Stimulated activated CD8-positive, alpha-beta memory T cell treated with anti-CD3 and anti-CD28 coated beads, Interleukin-7, amount 100 ng/mL, for 48 hours (primary cell): ENCODE results near the gene GSPT1.
A peak's percentile ranks its signal among the peaks of the same experiment; 100 is the strongest.
"Not testable (repeated sequence)": the region's sequence is repeated elsewhere in the genome, so short reads cannot be mapped to it uniquely, and the experiment has no call there.

Source experiments
- DNase-seq, 2 donors: peaks; one replicate each; pipeline ENCODE4 v3.0.0-alpha.2; 2020; ENCODE audit warnings: low read depth in 1 of 2; ENCODE audit errors: extremely low read depth in 1 of 2

The GSPT1 gene

GRCh38 chr16:11915644-11916523 lies at the start of gene GSPT1:
Gene GSPT1 (minus strand): TSS chr16:11915956. CDS start chr16:11915720, 236 bp downstream.
- DNase-seq: peak; percentile 99 to 100

- DNase-seq: no peak
Measured at GRCh38 chr16:11964761-11965551, 49.2 kb upstream of the GSPT1 start, which contains the start of gene TNFRSF17. Gene TNFRSF17 (plus strand): TSS chr16:11965210. CDS start chr16:11965325, 115 bp downstream.

DNA sequence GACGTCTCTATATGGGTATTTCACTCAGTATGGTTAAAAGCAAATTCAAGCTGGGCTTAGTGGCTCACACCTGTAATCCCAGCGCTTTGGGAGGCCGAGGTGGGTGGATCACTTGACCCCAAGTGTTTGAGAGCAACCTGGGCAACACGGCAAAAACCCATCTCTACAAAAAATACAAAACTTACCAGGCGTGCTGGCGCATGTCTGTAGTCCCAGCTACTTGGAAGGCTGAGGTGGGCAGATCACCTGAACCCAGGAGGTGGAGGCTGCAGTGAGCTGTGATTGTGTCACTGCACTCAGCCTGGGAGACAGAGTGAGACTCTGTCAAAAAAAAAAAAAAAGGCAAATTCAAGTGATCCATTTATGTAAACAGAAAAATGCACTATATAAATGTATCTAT lies 48.0 kb upstream of the GSPT1 start:
- no peak for DNase-seq

GRCh38 chr16:11962978-11963377 lies 47.2 kb upstream of the GSPT1 start:
- not testable (repeated sequence) for DNase-seq

DNA sequence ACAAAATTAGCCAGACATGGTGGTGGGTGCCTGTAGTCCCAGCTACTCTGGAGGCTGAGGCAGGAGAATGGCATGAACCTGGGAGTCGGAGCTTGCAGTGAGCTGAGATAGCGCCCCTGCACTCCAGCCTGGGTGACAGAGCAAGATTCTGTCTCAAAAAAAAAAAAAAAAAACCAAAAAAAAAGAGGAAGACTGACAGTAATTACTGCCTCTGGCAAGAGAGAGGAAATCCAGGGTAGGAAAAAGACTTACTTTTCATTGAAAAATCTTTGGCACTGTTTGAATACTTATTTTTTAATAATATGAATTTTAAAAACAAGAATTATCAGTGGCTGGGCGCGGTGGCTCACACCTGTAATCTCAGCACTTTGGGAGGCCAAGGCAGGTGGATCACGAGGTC lies 46.7 kb upstream of the GSPT1 start:
- DNase-seq: not testable (repeated sequence)

DNA sequence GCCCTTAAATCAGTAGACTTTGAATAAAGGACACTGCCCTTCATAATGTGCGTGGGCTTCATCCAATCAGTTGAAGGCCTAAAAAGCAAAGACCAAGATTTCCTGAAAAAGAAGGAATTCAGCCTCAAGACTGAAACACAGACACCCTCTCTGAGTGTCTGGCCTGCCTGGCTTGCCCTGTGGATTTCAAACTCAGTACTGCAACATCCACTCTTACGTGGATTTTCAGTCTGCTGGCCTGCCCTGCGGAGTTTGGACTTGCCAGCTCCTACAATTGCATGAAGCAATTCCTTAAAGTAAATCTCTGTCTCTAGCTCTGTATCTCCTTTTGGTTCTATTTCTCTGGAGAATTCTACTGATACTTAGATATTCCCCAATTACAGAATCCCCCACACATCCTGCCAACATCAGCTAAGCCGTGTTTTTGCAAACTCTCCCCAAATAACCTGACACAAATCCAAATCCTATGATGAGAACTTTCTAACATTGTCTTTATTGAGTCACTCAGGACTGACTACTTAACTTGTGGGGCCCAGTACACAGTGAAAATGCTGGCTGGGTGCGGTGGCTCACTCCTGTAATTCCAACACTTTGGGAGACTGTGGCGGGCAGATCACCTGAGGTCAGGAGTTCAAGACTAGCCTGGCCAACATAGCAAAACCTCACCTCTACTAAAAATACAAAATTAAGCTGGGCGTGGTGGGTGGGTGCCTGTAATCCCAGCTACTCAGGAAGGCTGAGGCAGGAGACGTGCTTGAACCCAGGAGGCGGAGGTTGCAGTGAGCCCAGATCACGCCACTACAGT lies 42.0 kb upstream of the GSPT1 start:
- no peak for DNase-seq

DNA sequence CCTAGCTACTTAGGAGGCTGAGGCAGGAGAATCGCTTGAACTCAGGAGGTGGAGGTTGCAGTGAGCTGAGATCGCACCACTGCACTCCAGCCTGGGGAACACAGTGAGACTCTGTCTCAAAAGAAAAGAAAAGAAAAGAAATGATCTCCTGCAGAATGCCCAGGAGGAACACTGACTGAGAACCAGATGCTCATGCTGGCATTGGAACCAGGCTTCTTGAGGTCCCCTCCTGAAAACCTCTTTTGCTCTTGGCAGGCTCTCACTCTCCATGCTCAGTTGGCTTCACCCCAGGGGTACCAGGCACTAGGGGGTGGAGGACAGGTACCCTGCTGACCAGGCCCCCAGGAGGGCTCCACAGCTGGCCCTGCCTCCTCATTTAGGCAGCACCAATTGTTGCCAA lies 40.8 kb upstream of the GSPT1 start:
- DNase-seq: no peak

GRCh38 chr16:11955713-11956123 lies 40.0 kb upstream of the GSPT1 start:
- DNase-seq: no peak

- DNase-seq: not testable (repeated sequence)
Measured at GRCh38 chr16:11953576-11953975, 37.8 kb upstream of the GSPT1 start.

- no peak for DNase-seq
Measured at GRCh38 chr16:11950388-11950787, 34.6 kb upstream of the GSPT1 start.

DNA sequence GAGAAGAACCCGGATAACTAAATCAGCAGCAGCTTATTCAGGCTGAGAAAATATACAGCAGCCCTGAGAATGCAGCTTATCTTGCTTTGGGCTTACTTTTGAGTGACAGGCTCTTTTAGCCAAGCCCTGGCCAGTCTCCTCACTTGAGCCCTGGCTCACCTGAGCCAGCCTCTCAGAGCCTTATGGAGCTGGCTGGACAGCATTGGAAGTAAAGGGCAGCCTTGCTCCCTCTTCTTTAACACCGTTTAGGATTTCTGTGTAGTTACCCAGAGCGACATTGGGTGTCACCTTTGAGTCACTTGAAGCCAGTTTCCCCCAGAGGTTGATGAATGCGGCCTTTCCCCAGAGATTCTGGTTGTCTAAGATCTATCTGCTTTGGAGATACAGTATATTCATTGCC lies 33.8 kb upstream of the GSPT1 start:
- no peak for DNase-seq

GRCh38 chr16:11948819-11949218 lies 33.1 kb upstream of the GSPT1 start:
- DNase-seq: no peak

DNA sequence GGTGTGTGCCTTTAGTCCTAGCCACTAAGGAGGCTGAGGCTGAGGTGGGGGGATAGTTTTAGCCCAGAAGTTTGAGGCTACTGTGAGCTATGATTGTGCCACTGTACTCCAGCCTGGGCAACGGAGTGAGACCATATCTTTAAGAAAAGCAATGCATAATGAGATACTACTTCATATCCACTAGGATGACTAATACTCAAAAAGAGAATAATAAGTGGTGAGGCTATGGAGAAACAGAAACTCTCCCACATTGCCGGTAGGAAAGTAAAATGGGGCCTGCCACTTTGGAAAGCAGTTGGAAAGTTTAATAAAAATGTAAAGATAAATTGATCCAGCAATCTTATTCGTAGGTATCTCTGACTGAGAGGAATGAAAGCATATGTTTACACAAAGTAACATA lies 30.7 kb upstream of the GSPT1 start:
- DNase-seq: no peak

DNA sequence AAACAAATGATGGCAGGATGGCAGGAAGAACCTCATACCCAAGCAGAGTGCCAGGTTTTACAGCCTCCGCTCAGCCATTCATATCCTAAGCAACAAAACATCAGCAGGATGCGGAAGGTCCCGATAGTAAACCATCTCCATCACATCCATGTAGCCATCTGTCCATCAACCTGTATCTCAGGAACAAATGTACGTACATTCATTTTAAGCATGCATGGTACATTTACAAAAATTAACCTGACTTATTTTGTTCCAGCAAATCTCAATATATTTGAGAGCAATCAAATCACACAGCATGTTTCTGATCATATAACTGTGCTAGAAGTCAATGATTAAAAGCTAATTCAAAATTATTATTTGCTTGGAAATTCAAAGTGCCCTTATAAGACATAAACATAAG lies 26.2 kb upstream of the GSPT1 start, which contains the start of gene NPIPB2:
NPIPB2 (minus strand) TSS at position 101 of the 400 bp plus-strand sequence; CDS start at position 101, 0 bp downstream.
- not testable (repeated sequence) for DNase-seq

DNA sequence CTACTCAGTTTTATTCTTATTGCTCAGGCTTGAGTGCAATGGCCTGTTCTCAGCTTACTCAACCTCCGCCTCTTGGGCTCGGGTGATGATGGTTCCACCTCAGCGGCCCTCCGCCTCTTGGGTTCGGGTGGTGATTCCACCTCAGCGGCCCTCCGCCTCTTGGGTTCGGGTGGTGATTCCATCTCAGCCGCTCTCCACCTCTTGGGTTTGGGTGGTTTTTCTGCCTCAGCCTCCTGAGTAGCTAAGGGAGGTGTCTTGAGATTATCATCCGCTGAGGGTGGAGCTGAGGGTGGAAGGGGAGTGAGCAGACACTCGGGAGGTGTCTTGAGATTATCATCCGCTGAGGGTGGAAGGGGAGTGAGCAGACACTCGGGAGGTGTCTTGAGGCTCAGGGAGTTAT lies 11.6 kb upstream of the GSPT1 start:
- DNase-seq: not testable (repeated sequence)

- not testable (repeated sequence) for DNase-seq
Measured at GRCh38 chr16:11924046-11924445, 8.3 kb upstream of the GSPT1 start.

DNA sequence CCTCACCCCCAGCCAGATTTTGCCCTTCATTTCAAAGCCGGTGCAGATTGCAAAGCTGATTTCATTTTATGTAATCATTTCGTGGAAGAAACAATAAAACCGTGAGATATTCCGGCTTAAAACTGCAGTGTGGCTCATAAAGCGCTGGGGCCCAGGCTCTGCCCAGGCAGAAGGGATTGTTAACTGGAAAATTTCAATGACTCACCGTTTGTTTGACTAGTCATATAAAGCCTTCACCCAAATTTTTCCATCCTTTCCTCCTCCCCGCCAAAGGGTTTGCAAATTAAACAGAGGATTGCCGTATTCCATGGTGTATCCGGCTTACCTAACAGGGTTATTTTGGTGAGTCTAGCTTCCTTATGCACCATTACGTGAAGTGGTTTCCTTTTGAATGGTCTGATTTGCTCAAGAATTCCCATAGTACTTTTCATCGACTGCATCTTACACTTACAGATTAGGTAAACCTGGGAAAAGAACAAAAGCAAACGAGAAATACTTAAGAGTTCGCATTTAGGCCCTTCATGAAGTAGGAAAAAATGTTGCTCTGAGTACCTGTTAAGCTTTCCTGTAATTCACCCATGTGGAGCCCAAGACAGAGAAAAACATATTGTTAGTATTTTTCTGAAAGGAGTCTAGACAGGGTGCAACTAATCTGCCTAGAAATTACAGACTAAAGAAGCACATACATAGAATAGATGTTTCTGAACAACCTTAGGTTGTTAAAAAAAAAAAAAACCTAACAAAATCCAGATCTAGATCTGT lies 949 bp upstream of the GSPT1 start:
- DNase-seq: no peak

- DNase-seq: peak in 1 of 2 donors; percentile 18
Measured at GRCh38 chr16:11915114-11915643, 577 bp downstream of the GSPT1 start.

GRCh38 chr16:11914210-11915113 lies 1.3 kb downstream of the GSPT1 start:
- DNase-seq: no peak
